Loucy (cell line): ENCODE measurements around the gene TP53TG5.

Experiments used
- EZH2phosphoT487 ChIP-seq: fragments of 200-600 bp; IDR thresholded peaks from 2 replicates; pipeline ENCODE4 v1.6.1; 2018; ENCODE audit warnings: antibody characterized with exemption, mild to moderate bottlenecking, moderate library complexity, borderline replicate concordance
- TF ChIP-seq, protein P1 (sequence below): fragments of 200-600 bp; sonication (generic); conservative IDR thresholded peaks from 2 replicates; pipeline ENCODE4 v1.5.1; 2014; ENCODE audit warnings: mild to moderate bottlenecking, antibody characterized with exemption, low read length

- TF ChIP-seq, protein P1, sequence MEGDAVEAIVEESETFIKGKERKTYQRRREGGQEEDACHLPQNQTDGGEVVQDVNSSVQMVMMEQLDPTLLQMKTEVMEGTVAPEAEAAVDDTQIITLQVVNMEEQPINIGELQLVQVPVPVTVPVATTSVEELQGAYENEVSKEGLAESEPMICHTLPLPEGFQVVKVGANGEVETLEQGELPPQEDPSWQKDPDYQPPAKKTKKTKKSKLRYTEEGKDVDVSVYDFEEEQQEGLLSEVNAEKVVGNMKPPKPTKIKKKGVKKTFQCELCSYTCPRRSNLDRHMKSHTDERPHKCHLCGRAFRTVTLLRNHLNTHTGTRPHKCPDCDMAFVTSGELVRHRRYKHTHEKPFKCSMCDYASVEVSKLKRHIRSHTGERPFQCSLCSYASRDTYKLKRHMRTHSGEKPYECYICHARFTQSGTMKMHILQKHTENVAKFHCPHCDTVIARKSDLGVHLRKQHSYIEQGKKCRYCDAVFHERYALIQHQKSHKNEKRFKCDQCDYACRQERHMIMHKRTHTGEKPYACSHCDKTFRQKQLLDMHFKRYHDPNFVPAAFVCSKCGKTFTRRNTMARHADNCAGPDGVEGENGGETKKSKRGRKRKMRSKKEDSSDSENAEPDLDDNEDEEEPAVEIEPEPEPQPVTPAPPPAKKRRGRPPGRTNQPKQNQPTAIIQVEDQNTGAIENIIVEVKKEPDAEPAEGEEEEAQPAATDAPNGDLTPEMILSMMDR, result no peak
- TF ChIP-seq EZH2phosphoT487, result no peak
Observed at GRCh38 chr20:45399018-45399417, 20.9 kb upstream of the TP53TG5 start.
